Caki2 (cell line): Measurements from ENCODE around the gene KLF6. TPM values are rescaled to one million over a fixed set of nuclear protein-coding genes. Genes with fewer than 3 reads are reported as not detected.

Experiments used
- DNase-seq: peaks from one replicate; pipeline ENCODE4 v3.0.0-alpha.2; 2015; ENCODE audit warnings: low read depth
- in situ Hi-C: cut with HindIII; loops from 2 replicates; pipeline ENCODE4 v1.10.0; 2016; ENCODE audit warnings: low sequenced_read_pairs, low pct_unique_long_range_greater_than_20kb, mixed read lengths
- total RNA-seq: library from RNA; depleted of rRNA; stranded (reverse); fragments of >200 nt; shearing (Covaris generic); gene quantifications from 2 replicates; pipeline ENCODE4 v1.2.3, GENCODE V29; 2014; ENCODE audit warnings: low replicate concordance

KLF6 gene
- total RNA-seq, 1 experiment from 2014 or later, result 36.8 TPM

GRCh38 chr10:3780021-3780770 is 4.8 kb downstream of the KLF6 start:
- DNase-seq, result peak; percentile 36
- in situ Hi-C loops, result no loop called here

- in situ Hi-C loops, result no loop called here
These were observed 5.8 kb downstream of the KLF6 start for GRCh38 chr10:3779158-3779741.

GRCh38 chr10:3778692-3779157 is 6.3 kb downstream of the KLF6 start:
- peak; percentile 23 for DNase-seq
- in situ Hi-C loops, result no loop called here

More at GRCh38 chr10:3779158-3779741, 5.8 kb downstream of the KLF6 start:
- no peak for DNase-seq

GRCh38 chr10:3777981-3778691 is 6.9 kb downstream of the KLF6 start:
- in situ Hi-C loops, result no loop called here
- no peak for DNase-seq

GRCh38 chr10:3776796-3777571 is 8.0 kb downstream of the KLF6 start:
- in situ Hi-C loops, result no loop called here
- DNase-seq, result peak; percentile 82

- peak; percentile 67 for DNase-seq
- in situ Hi-C loops, result no loop called here
These were observed 9.1 kb downstream of the KLF6 start for GRCh38 chr10:3775696-3776551.

- in situ Hi-C loops, result no loop called here
- DNase-seq, result peak; percentile 74
These were observed 10.0 kb downstream of the KLF6 start for GRCh38 chr10:3774814-3775695.

GRCh38 chr10:3774018-3774813 is 10.8 kb downstream of the KLF6 start:
- DNase-seq, result no peak
- in situ Hi-C loops, result no loop called here

- in situ Hi-C loops, result no loop called here
- DNase-seq, result no peak
These were observed 11.5 kb downstream of the KLF6 start for GRCh38 chr10:3773460-3774017.

- in situ Hi-C loops, result no loop called here
- DNase-seq, result no peak
These were observed 12.4 kb downstream of the KLF6 start for GRCh38 chr10:3772361-3773171.

GRCh38 chr10:3770611-3771110 is 14.3 kb downstream of the KLF6 start:
- in situ Hi-C loops, result no loop called here
- no peak for DNase-seq

- in situ Hi-C loops, result no loop called here
- no peak for DNase-seq
These were observed 15.5 kb downstream of the KLF6 start for GRCh38 chr10:3769556-3769955.

GRCh38 chr10:3766046-3766756 is 18.8 kb downstream of the KLF6 start:
- peak; percentile 30 for DNase-seq
- in situ Hi-C loops, result no loop called here

GRCh38 chr10:3765146-3765545 is 19.9 kb downstream of the KLF6 start:
- no peak for DNase-seq
- in situ Hi-C loops, result no loop called here
